NB4 (cell line): ENCODE results near the gene SPRY2.

Source experiments
- CTCF ChIP-seq: IDR thresholded peaks from one replicate; pipeline ENCODE4 v1.5.1; 2012; ENCODE audit warnings: low read depth, low read length
- MAX ChIP-seq: IDR thresholded peaks from 2 replicates; pipeline ENCODE4 v1.6.1; 2011; ENCODE audit warnings: low read depth, low read length
- MYC ChIP-seq: IDR thresholded peaks from 2 replicates; pipeline ENCODE4 v1.6.1; 2011; ENCODE audit warnings: low read depth, low read length
- POLR2A ChIP-seq: IDR thresholded peaks from 2 replicates; pipeline ENCODE4 v1.6.1; 2011; ENCODE audit warnings: mild to moderate bottlenecking; ENCODE audit not compliant: insufficient read length; ENCODE audit errors: extremely low read depth

GRCh38 chr13:80319004-80319403 lies 21.9 kb downstream of the SPRY2 start:
- TF ChIP-seq POLR2A, result no peak
- no peak for TF ChIP-seq MYC
- TF ChIP-seq CTCF, result no peak
- no peak for TF ChIP-seq MAX
